Stimulated activated naive CD8-positive, alpha-beta T cell treated with anti-CD3 and anti-CD28 coated beads, Interleukin-15, Interleukin-2, amounts not matched to agents 100 U/mL and 50 U/mL, for 24 hours (primary cell): ENCODE measurements around the gene ARFRP1.
A peak's percentile ranks its signal among the peaks of the same experiment; 100 is the strongest.
"Not testable (repeated sequence)": the region's sequence is repeated elsewhere in the genome, so short reads cannot be mapped to it uniquely, and the experiment has no call there.

Source experiments
- ATAC-seq: fragments of 150-1000 bp; cut with Tn5 transposase; one replicate; pipeline ENCODE4 v1.10.0; 2021
- DNase-seq: peaks from one replicate; pipeline ENCODE4 v3.0.0; 2021

Gene ARFRP1

GRCh38 chr20:63656451-63656850, 51.3 kb downstream of the ARFRP1 start:
- DNase-seq (no peak), ATAC-seq (no peak)

GRCh38 chr20:63655249-63655648, 52.5 kb downstream of the ARFRP1 start:
- no peak for DNase-seq
- ATAC-seq: no peak

- DNase-seq: no peak
- no peak for ATAC-seq
These were observed 53.7 kb downstream of the ARFRP1 start for GRCh38 chr20:63653974-63654668.

- DNase-seq: peak; percentile 80
These were observed 54.5 kb downstream of the ARFRP1 start, which contains the start of gene STMN3 for GRCh38 chr20:63653041-63653973. Gene STMN3 (minus strand): TSS chr20:63653424. CDS start chr20:63653345, 79 bp downstream.

GRCh38 chr20:63652192-63652980, 55.4 kb downstream of the ARFRP1 start:
- ATAC-seq (peak; percentile 21), DNase-seq (peak; percentile 47)

More at GRCh38 chr20:63653041-63653973, 54.5 kb downstream of the ARFRP1 start, which contains the start of gene STMN3:
- ATAC-seq: peak; percentile 38

GRCh38 chr20:63651942-63652191, 55.9 kb downstream of the ARFRP1 start:
- no peak for DNase-seq
- ATAC-seq: no peak

GRCh38 chr20:63650486-63650885, 57.3 kb downstream of the ARFRP1 start:
- not testable (repeated sequence) for ATAC-seq

GRCh38 chr20:63648895-63649589, 58.7 kb downstream of the ARFRP1 start:
- no peak for ATAC-seq
- no peak for DNase-seq

More at GRCh38 chr20:63650486-63650885, 57.3 kb downstream of the ARFRP1 start:
- not testable (repeated sequence) for DNase-seq
